Thoracic aorta (tissue), 2 donors: ENCODE measurements around the gene DLX1. TPM values are rescaled to one million over a fixed set of nuclear protein-coding genes. Genes with fewer than 3 reads are reported as not detected.

Experiments used
- ATAC-seq: fragments of 150-250 bp; one replicate; pipeline ENCODE4 v1.8.0; 2017; ENCODE audit warnings: low read depth; ENCODE audit not compliant: insufficient number of reproducible peaks, low FRiP score
- DNase-seq: peaks from one replicate; pipeline ENCODE4 v3.0.0-alpha.2; 2020; ENCODE audit warnings: low spot score
- H3K27ac ChIP-seq, 2 donors: fragments of 200-600 bp; sonication (generic); 1 replicate in 1 of 2; 2 replicates in 1 of 2; pipeline ENCODE4 v1.5.1; 2016; ENCODE audit warnings: mild to moderate bottlenecking in 2 of 2, moderate library complexity in 2 of 2
- H3K27me3 ChIP-seq: fragments of 200-600 bp; sonication (generic); replicated peaks from 2 replicates; pipeline ENCODE4 v1.6.0; 2016; ENCODE audit warnings: mild to moderate bottlenecking; ENCODE audit not compliant: insufficient read depth
- H3K36me3 ChIP-seq: fragments of 200-600 bp; sonication (generic); one replicate; pipeline ENCODE4 v1.5.1; 2016
- H3K4me1 ChIP-seq, 2 donors: fragments of 200-600 bp; sonication (generic); 1 replicate in 1 of 2; 2 replicates in 1 of 2; pipeline versions ENCODE4 v1.5.1 to v1.6.0; 2016; ENCODE audit warnings: low read depth in 2 of 2, mild to moderate bottlenecking in 1 of 2; ENCODE audit not compliant: control insufficient read depth in 1 of 2
- H3K4me3 ChIP-seq: fragments of 200-600 bp; sonication (generic); 2 replicates; pipeline ENCODE4 v1.5.1; 2016; ENCODE audit warnings: mild to moderate bottlenecking
- H3K9me3 ChIP-seq: fragments of 200-600 bp; sonication (generic); 2 replicates; pipeline ENCODE4 v1.5.1; 2016
- CTCF ChIP-seq: fragments of 200-600 bp; sonication (generic); IDR thresholded peaks from one replicate; pipeline ENCODE4 v1.5.1; 2019; ENCODE audit warnings: antibody characterized with exemption
- total RNA-seq, 2 donors: library from RNA; depleted of rRNA; stranded (reverse); fragments of >200 nt; gene quantifications; one replicate each; pipeline versions ENCODE4 v1.1.0 to v1.2.3, GENCODE V29; 2016

Gene DLX1
- total RNA-seq, 2 donors from 2014 or later = 0.68 to 0.92 TPM

GRCh38 chr2:172103471-172104272, 18.4 kb downstream of the DLX1 start:
- Histone ChIP-seq H3K9me3 (no peaks in the 10 kb centered on the region), H3K27ac (no peak overlapping the region), H3K27me3 (peaks cover 69% of the 10 kb centered on the region), H3K4me1 (peaks cover 40 to 61% of the 10 kb centered on the region in 2 donors), H3K36me3 (no peaks in the 10 kb centered on the region), H3K4me3 (peak overlapping the region; percentile 72)
- peak; percentile 70 for TF ChIP-seq CTCF
- DNase-seq (no peak), ATAC-seq (no peak)

GRCh38 chr2:172105471-172106107, 20.3 kb downstream of the DLX1 start:
- no peaks in the 10 kb centered on the region for H3K9me3 ChIP-seq
- TF ChIP-seq CTCF = no peak
- DNase-seq (no peak), ATAC-seq (no peak)
- H3K4me3 ChIP-seq = peak overlapping the region; percentile 59
- H3K4me1 ChIP-seq = peaks cover 29 to 41% of the 10 kb centered on the region in 2 donors
- no peaks in the 10 kb centered on the region for H3K36me3 ChIP-seq
- H3K27ac ChIP-seq = no peak overlapping the region
- peaks cover 53% of the 10 kb centered on the region for H3K27me3 ChIP-seq

- Histone ChIP-seq H3K4me3 (peak overlapping the region; percentile 59), H3K27me3 (peaks cover 45% of the 10 kb centered on the region)
Observed at GRCh38 chr2:172106108-172106961, 21.0 kb downstream of the DLX1 start.

GRCh38 chr2:172107690-172108586, 22.6 kb downstream of the DLX1 start:
- no peak overlapping the region for H3K27ac ChIP-seq
- peaks cover 14 to 19% of the 10 kb centered on the region in 2 donors for H3K4me1 ChIP-seq
- DNase-seq (no peak), ATAC-seq (no peak)
- no peaks in the 10 kb centered on the region for H3K36me3 ChIP-seq
- no peaks in the 10 kb centered on the region for H3K9me3 ChIP-seq
- TF ChIP-seq CTCF = no peak
- peak overlapping the region; percentile 33 for H3K4me3 ChIP-seq
- H3K27me3 ChIP-seq = peaks cover 43% of the 10 kb centered on the region

More at GRCh38 chr2:172106108-172106961, 21.0 kb downstream of the DLX1 start:
- Histone ChIP-seq H3K36me3 (no peaks in the 10 kb centered on the region), H3K27ac (no peak overlapping the region), H3K4me1 (peaks cover 24 to 34% of the 10 kb centered on the region in 2 donors), H3K9me3 (no peaks in the 10 kb centered on the region)
- no peak for ATAC-seq
- TF ChIP-seq CTCF = no peak
- no peak for DNase-seq
